Mesodermal cell (in vitro differentiated cells): ENCODE results near the gene ZNF865.

Source experiments
- H3K27ac ChIP-seq: 2 replicates; pipeline ENCODE4 v1.7.0; 2013; ENCODE audit warnings: mild to moderate bottlenecking, low read depth, low read length, moderate library complexity; ENCODE audit not compliant: severe bottlenecking
- H3K36me3 ChIP-seq: 2 replicates; pipeline ENCODE4 v1.7.1; 2013; ENCODE audit warnings: mild to moderate bottlenecking, low read length, moderate library complexity; ENCODE audit not compliant: control insufficient read depth, insufficient read depth
- H3K4me1 ChIP-seq: one replicate; pipeline ENCODE4 v1.7.1; 2013; ENCODE audit warnings: mild to moderate bottlenecking, low read length; ENCODE audit not compliant: insufficient read depth, control insufficient read depth, poor library complexity, severe bottlenecking
- H3K4me3 ChIP-seq: 2 replicates; pipeline ENCODE4 v1.7.0; 2013; ENCODE audit warnings: low read length, control low read depth, mild to moderate bottlenecking; ENCODE audit not compliant: insufficient read depth, poor library complexity, severe bottlenecking; ENCODE audit errors: extremely low read depth
- H3K9me3 ChIP-seq: 2 replicates; pipeline ENCODE4 v1.7.1; 2013; ENCODE audit warnings: mild to moderate bottlenecking, low read length, moderate library complexity; ENCODE audit not compliant: control insufficient read depth
- WGBS, 2 experiments: methylation state at CpG; one replicate each; pipeline ENCODE4 v1.1.5; 2013; ENCODE audit warnings: missing lambda C conversion rate in 2 of 2; ENCODE audit not compliant: insufficient coverage in 2 of 2; 5-methylcytosine and 5-hydroxymethylcytosine counted together

The ZNF865 gene

DNA sequence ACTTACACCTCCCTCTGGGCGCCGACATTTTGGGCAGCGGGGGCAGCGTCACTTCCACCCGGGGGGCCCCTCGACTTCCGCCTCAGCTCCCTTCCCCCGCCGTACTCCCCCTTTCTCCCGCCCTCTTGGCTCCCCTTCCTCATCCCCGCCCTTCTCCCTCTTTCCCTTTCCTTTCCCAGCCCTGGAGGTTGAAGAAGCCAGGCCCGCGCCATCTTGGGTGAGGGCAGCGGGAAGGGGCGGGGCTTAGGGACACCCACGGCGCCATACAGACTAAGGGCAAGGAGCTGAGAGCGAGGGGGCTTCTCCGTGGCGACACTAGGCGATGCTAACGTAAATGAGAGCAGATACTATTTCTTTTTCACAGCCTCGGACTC is 6.0 kb upstream of the ZNF865 start, which contains the start of gene FIZ1:
TSS of gene FIZ1 (minus strand) at position 50 of the 374 bp plus-strand sequence. CDS start 1,652 bp downstream, outside the sequence.
- H3K9me3 ChIP-seq: no peaks in the 10 kb centered on the region
- peak within 1 kb of the TSS; percentile 97 for H3K27ac ChIP-seq
- H3K4me3 ChIP-seq: peak within 1 kb of the TSS; percentile 61
- peaks cover 32% of the 10 kb centered on the region for H3K36me3 ChIP-seq
- 1% methylated on average over 15 of the region's 23 CpGs for whole genome bisulfite sequencing, 2 experiments
- peaks cover 9% of the 10 kb centered on the region for H3K4me1 ChIP-seq

DNA sequence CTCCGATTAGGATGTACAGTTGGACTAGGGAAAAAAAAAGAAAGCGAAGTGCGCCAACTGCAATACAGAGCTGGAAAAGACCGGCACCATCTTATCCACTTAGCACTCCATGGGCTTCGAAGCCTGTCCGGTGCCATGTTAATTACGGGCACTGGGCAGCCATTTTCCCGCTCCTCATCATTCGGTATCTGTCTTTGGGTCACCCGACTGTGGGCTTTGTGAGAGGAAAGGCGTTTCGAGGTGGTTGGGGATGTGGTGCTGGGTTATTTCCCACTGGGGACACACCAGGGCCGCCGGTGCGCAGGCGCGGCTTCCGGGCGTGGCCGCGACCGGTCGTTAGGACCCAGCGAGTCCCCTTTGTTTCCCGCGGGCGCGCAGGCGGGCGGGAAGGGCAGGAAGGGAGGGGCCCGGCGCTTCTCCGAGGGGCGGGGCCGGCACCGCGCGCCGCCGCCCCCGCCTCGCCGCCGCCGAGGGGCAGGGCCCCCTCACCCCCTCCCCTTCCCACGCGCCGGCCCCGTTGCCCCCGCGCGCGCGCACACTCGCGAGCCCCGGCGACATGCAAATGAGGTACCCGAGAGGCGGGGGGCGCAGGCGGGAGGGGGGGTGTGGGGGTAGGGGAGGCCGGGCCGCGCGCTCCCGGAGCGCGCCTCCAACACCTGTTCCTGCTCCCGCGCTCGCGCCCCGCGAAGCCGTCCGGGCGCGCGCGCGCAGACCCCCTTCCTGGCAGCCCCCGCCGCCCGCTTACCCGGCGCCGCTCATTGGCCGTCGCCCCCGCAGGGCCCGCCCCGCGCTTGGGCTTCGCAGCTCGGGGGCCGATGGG is 5.4 kb upstream of the ZNF865 start, which contains the start of gene ZNF524:
TSS of gene ZNF524 (plus strand) at position 447 of the 820 bp plus-strand sequence. CDS start 1,825 bp downstream, outside the sequence.
- 0% methylated on average over 36 to 38 of the region's 97 CpGs for WGBS, 2 experiments
- Histone ChIP-seq H3K4me1 (peaks cover 9% of the 10 kb centered on the region), H3K36me3 (peaks cover 26% of the 10 kb centered on the region), H3K9me3 (no peaks in the 10 kb centered on the region), H3K4me3 (peak within 1 kb of the TSS; percentile 61), H3K27ac (peak within 1 kb of the TSS; percentile 97)

DNA sequence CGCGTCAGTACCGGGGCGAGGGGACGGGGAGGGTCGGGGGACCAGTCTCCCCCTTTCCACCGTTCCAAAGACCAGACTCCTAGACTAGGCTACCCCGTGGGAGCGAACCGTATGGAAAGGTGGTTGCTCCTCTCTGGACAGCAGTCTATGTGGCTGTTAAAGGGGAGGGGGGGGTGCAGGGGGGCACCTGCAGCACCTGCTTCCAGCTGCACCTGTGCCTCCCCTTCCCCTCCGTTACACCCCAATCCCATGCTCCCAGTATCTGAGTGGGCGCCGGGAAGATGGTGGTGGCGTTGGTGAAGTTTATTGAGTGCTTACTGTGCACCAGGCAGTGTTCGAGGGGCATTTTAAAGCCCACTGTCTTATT is 4.8 kb upstream of the ZNF865 start:
- 14 to 83% methylated on average over 1 to 7 of the region's 15 CpGs for WGBS, 2 experiments
- peak overlapping the region; percentile 97 for H3K27ac ChIP-seq

DNA sequence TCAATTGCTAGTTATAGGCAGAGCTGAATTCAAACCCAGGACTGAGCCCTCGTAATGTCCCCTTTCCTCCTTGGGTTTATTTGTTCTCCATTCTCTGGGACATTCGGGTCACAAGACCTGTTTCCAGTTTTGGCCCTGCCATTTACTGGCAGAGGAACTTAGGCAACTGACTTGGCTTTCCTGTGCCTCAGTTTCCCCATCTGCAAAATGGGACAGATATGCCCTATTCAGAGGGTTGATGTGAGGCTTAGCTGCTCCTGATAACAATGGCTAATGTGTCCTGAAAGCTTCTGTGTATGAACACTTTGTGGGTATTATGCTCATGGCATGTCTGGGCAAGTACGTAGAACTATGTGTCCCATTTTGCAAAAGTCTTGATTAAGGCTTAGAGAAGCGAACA is 4.4 kb upstream of the ZNF865 start:
- Histone ChIP-seq H3K4me3 (peak overlapping the region; percentile 61), H3K9me3 (no peaks in the 10 kb centered on the region), H3K27ac (peak overlapping the region; percentile 97), H3K36me3 (peaks cover 16% of the 10 kb centered on the region), H3K4me1 (peaks cover 9% of the 10 kb centered on the region)
- WGBS, 2 experiments: 90 to 97% methylated on average over 4 of the region's 4 CpGs

More for the DNA sequence above, 4.8 kb upstream of the ZNF865 start:
- Histone ChIP-seq H3K9me3 (no peaks in the 10 kb centered on the region), H3K4me3 (peak overlapping the region; percentile 61), H3K36me3 (peaks cover 21% of the 10 kb centered on the region), H3K4me1 (peaks cover 9% of the 10 kb centered on the region)

DNA sequence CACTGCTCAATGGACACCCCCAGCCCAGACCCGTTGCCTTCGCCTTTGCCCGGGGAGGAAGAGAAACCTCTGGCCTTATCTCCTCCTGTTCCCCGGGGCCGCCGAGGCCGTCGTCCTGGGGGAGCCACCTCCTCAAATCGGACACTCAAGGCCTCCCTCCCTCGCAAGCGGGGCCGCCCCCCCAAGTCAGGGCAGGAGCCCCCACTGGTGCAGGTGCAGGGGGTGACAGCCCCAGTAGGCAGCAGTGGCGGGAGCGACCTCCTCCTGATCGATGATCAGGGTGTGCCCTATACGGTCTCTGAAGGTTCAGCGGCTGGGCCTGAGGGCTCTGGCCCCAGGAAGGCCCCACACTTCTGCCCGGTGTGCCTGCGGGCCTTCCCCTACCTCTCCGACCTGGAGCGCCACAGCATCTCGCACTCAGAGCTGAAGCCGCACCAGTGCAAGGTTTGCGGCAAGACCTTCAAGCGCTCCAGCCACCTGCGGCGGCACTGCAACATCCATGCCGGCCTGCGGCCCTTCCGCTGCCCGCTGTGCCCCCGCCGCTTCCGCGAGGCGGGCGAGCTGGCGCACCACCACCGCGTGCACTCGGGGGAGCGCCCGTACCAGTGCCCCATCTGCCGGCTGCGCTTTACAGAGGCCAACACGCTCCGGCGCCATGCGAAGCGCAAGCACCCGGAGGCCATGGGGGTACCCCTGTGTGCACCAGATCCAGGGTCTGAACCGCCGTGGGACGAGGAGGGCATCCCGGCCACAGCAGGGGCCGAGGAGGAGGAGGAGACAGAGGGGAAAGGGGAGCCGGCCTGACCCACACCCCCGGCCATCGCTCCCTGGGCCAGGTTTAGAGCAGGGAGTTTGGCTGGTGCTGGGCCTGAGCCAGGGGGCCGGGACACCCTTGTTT is 3.1 kb upstream of the ZNF865 start:
- Histone ChIP-seq H3K4me3 (no peak overlapping the region), H3K9me3 (no peaks in the 10 kb centered on the region), H3K4me1 (peaks cover 12% of the 10 kb centered on the region), H3K36me3 (peaks cover 14% of the 10 kb centered on the region), H3K27ac (no peak overlapping the region)
- 97% methylated on average over 45 to 57 of the region's 60 CpGs for WGBS, 2 experiments

DNA sequence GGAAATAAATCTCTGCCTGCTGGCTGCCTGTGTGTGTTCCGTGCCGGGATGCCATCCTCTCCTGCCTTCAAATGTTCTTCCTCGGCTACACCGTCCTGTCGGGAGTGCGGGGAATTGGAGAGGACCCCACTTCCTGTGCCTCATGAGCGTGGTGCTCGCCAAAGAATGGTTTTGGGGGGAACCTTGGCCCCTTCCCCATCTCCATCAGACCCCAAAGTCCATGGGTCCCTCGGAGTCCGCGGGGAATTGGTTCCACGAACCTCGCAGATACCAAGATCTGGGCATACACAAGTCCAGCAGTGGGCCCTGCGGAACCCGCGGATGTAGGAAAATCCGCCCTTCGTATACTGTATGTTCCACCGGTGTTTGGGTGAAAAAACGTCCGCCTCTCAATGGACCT is 2.3 kb upstream of the ZNF865 start:
- Histone ChIP-seq H3K27ac (no peak overlapping the region), H3K36me3 (peaks cover 19% of the 10 kb centered on the region), H3K9me3 (no peaks in the 10 kb centered on the region), H3K4me3 (no peak overlapping the region), H3K4me1 (peaks cover 12% of the 10 kb centered on the region)
- WGBS, 2 experiments: 93 to 96% methylated on average over 21 of the region's 21 CpGs

DNA sequence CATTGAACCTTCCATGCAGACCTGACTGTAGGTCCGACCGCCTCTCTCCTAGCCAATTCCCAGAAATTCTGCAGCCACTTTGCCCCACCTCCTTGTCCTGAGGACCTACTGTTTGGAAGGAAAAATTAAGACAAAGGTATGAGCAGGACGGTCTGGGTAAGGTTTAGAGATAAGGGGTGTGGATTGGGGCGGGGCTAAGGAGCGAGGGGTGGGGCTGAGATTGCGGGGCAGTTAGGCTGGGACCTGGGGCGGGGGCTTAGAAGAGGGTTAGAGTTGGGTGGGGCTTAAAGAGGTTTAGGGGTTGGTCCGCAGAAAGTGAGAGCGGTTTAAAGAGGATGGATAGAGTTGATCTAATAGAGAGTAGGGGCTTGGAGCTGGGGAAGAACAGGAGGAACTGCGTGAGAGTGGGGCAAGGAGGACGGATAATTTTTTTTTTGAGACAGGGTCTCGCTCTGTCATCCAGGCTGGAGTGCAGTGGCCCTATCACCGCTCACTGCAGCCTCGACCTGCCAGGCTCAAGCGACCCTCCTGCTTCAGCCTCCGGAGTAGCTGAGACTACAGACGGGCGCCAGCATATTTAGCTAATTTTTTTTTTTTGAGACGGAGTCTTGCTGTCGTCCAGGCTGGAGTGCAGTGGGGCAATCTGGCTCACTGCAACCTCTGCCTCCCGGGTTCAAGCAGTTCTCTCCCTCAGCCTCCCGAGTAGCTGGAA is 1.7 kb upstream of the ZNF865 start:
- Histone ChIP-seq H3K36me3 (peaks cover 21% of the 10 kb centered on the region), H3K9me3 (no peaks in the 10 kb centered on the region), H3K4me1 (peaks cover 12% of the 10 kb centered on the region), H3K4me3 (peak overlapping the region; percentile 89), H3K27ac (peak overlapping the region; percentile 94)
- 91 to 94% methylated on average over 21 to 22 of the region's 22 CpGs for WGBS, 2 experiments

DNA sequence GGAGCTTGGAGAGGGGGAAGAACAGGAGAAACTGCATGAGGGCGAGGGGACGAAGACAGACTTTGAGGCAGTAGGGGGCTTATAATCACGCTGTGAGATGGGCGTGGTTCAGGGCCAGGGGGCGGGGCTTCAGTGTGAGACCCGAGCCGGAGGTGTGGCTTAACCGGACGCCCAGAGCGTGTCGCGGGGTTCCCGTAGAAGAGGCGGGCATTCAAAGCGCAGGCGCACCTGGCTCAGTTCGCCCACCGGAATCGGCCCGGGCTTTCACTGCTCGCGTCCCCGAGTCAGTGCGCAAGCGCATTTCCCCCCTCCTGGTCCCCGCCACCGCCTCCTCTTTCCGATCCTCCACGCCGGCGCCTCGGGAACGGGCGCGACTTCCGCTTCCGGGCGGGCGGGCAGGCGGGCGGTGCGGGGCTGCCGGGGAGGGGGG is 225 bp upstream of the ZNF865 start:
- H3K9me3 ChIP-seq: no peaks in the 10 kb centered on the region
- H3K36me3 ChIP-seq: peaks cover 36% of the 10 kb centered on the region
- H3K4me1 ChIP-seq: peaks cover 12% of the 10 kb centered on the region
- H3K4me3 ChIP-seq: peak overlapping the region; percentile 89
- WGBS, 2 experiments: 0% methylated on average over 27 to 28 of the region's 43 CpGs
- H3K27ac ChIP-seq: peak overlapping the region; percentile 94

DNA sequence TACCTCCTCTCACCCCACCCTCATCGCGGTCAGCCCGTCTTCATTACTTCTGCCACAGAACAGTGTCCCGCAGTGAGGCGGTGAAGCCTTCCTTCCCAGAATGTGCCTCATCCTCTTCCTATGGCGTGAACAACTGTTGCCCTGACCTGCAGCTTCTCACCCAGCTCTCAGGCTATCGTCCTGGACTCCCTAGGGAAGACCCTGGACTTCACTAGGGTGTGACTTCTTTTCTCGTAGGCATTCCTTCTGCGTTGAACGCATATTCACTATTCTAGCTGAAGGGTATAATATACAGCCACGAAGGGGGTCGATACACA is 982 bp downstream of the ZNF865 start:
- Histone ChIP-seq H3K27ac (peak overlapping the region; percentile 94), H3K4me1 (peaks cover 4% of the 10 kb centered on the region), H3K4me3 (peak overlapping the region; percentile 89), H3K9me3 (no peaks in the 10 kb centered on the region), H3K36me3 (peaks cover 48% of the 10 kb centered on the region)
- 29 to 34% methylated on average over 12 of the region's 12 CpGs for WGBS, 2 experiments

DNA sequence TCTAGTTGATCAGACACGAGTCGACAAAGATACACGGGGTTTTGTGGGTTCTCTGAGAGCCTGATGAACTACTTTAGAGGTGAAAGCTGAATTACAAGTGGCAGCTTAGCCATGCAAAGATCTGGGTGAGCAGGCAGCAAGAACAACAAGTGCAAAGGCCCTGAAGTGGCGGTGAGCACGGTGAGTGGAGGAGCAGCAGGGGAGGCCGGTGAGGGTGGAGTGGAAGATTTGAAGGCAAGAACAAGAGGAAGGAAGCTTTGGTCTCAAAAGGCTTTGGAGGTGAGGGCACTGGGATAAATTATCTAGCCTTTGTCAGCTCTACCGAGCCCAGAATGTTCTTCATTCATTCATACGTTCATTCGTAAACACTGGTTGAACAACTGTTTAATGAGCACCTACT is 1.4 kb downstream of the ZNF865 start:
- H3K4me1 ChIP-seq: peaks cover 3% of the 10 kb centered on the region
- 85 to 95% methylated on average over 6 to 7 of the region's 9 CpGs for WGBS, 2 experiments
- peak overlapping the region; percentile 89 for H3K4me3 ChIP-seq
- H3K27ac ChIP-seq: no peak overlapping the region
- no peaks in the 10 kb centered on the region for H3K9me3 ChIP-seq
- peaks cover 48% of the 10 kb centered on the region for H3K36me3 ChIP-seq
